Uterus (tissue), 4 donors: ENCODE results near the gene PTPRG. TPM values are rescaled to one million over a fixed set of nuclear protein-coding genes. Genes with fewer than 3 reads are reported as not detected.

Experiments used
- DNase-seq, 2 donors: peaks; one replicate each; pipeline ENCODE4 v3.0.0-alpha.2; 2019 to 2020
- H3K27ac ChIP-seq, 2 donors: fragments of 200-600 bp; sonication (generic); 1 replicate in 1 of 2; 2 replicates in 1 of 2; pipeline ENCODE4 v1.5.1; 2016 to 2018
- H3K27me3 ChIP-seq, 2 donors: fragments of 200-600 bp; sonication (generic); one replicate each; pipeline ENCODE4 v1.5.1; 2018 to 2019; ENCODE audit warnings: control low read depth in 1 of 2
- H3K36me3 ChIP-seq, 2 donors: fragments of 200-600 bp; sonication (generic); one replicate each; pipeline ENCODE4 v1.5.1; 2019; ENCODE audit warnings: control low read depth in 1 of 2
- H3K4me1 ChIP-seq, 2 donors: fragments of 200-600 bp; sonication (generic); one replicate each; pipeline ENCODE4 v1.5.1; 2018 to 2019; ENCODE audit warnings: control low read depth in 1 of 2
- H3K4me3 ChIP-seq, 2 donors: fragments of 200-600 bp; sonication (generic); 1 replicate in 1 of 2; 2 replicates in 1 of 2; pipeline ENCODE4 v1.5.1; 2018 to 2019; ENCODE audit warnings: mild to moderate bottlenecking in 1 of 2
- H3K9me3 ChIP-seq, 2 donors: fragments of 200-600 bp; sonication (generic); one replicate each; pipeline ENCODE4 v1.5.1; 2019; ENCODE audit warnings: control low read depth in 1 of 2
- POLR2A ChIP-seq, 2 donors: fragments of 450-650 bp; IDR thresholded peaks; one replicate each; pipeline ENCODE4 v1.6.1; 2016; ENCODE audit warnings: antibody characterized with exemption in 2 of 2, mild to moderate bottlenecking in 1 of 2, moderate library complexity in 1 of 2
- intact Hi-C: fragments of 100-400 bp; cut with DNase I; formaldehyde crosslinking; loops from one replicate; pipeline ENCODE4 v1.15.1; 2023; ENCODE audit warnings: low total_unique reads
- total RNA-seq, 4 donors: library from RNA; depleted of rRNA in 3 of 4; stranded (reverse); fragments of >200 nt in 3 of 4; gene quantifications; one replicate each; pipeline versions ENCODE4 v1.1.0 to v1.2.4, GENCODE V29; 2014 to 2023
- TF ChIP-seq, protein P1 (sequence below), 4 experiments: fragments of 200-600 bp in 2 of 4; fragments of 450-650 bp in 2 of 4; sonication (generic) in 2 of 4; IDR thresholded peaks; one replicate each; pipeline ENCODE4 v1.5.1; 2016 to 2019; ENCODE audit warnings: antibody characterized with exemption in 4 of 4, mild to moderate bottlenecking in 2 of 4, moderate library complexity in 1 of 4
- donor health status: DM: yes; HTN: yes; CAD: no.

PTPRG gene
- total RNA-seq, 4 donors from 2014 or later, result 43.5 to 136 (median 62.6) TPM

DNA sequence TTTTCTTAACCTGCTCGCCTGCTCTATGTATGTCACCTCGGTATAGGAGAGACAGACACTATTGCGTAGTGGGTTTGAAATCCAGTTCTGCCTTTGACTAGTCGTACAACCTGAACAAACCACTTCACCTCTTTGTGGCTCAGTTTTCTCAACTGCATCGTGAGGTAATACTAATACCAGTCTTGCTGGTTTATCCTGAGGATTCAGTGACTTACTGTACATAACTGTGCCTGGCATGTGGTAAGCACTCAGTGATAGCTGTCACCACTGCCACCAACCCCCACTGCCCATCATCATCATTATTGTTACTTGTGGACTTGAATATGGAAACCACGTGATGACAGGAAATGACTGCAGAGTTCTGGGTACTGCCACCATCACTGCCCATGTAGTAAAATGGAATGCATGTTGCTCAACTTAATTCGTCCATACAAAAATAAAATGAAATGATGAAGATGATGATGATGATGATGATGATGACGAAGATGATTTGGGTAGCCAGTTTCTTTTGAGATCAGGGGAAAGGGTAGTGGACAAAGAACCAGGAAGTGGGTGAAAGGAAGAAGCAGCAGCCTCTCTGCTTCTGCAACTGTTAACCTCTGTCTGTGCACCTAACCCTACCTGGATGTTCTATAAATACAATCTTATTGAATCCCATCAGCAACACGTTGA is 583.9 kb downstream of the PTPRG start:
- intact Hi-C loops, result no loop called here
- no peak overlapping the region for H3K4me3 ChIP-seq
- H3K9me3 ChIP-seq, result no peaks in the 10 kb centered on the region
- H3K4me1 ChIP-seq, result no peaks in the 10 kb centered on the region
- TF ChIP-seq, protein P1, sequence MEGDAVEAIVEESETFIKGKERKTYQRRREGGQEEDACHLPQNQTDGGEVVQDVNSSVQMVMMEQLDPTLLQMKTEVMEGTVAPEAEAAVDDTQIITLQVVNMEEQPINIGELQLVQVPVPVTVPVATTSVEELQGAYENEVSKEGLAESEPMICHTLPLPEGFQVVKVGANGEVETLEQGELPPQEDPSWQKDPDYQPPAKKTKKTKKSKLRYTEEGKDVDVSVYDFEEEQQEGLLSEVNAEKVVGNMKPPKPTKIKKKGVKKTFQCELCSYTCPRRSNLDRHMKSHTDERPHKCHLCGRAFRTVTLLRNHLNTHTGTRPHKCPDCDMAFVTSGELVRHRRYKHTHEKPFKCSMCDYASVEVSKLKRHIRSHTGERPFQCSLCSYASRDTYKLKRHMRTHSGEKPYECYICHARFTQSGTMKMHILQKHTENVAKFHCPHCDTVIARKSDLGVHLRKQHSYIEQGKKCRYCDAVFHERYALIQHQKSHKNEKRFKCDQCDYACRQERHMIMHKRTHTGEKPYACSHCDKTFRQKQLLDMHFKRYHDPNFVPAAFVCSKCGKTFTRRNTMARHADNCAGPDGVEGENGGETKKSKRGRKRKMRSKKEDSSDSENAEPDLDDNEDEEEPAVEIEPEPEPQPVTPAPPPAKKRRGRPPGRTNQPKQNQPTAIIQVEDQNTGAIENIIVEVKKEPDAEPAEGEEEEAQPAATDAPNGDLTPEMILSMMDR (IDR thresholded peaks at IDR 0.05), result no peak
- no peak for TF ChIP-seq POLR2A (IDR thresholded peaks at IDR 0.05)
- no peak for DNase-seq
- H3K36me3 ChIP-seq, result no peaks in the 10 kb centered on the region
- no peaks in the 10 kb centered on the region for H3K27me3 ChIP-seq
- H3K27ac ChIP-seq, result peak overlapping the region in 1 of 2 donors; percentile 35

DNA sequence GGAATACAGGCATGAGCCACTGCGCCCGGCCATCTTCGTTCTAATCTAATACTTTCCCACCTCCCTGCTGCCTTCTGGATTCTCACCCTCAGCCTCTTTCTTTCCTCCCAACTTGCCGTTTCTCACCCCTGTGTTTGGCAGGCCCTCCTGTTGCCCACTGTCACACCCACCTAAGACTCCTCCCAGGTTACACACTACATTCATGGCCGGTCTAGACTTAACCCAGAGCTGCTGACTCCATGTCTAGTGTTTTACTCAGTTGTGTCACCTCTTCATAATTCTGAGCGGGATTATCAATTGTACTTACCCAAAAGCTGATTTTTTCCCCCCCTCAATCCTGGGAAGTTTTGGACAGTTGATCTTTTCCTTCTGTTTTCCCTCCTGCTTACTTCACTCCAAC is 588.2 kb downstream of the PTPRG start:
- Histone ChIP-seq H3K4me3 (no peak overlapping the region), H3K36me3 (no peaks in the 10 kb centered on the region), H3K27ac (no peak overlapping the region), H3K4me1 (no peaks in the 10 kb centered on the region), H3K27me3 (no peaks in the 10 kb centered on the region), H3K9me3 (no peaks in the 10 kb centered on the region)
- TF ChIP-seq, protein P1 (IDR thresholded peaks at IDR 0.05), result no peak
- TF ChIP-seq POLR2A (IDR thresholded peaks at IDR 0.05), result no peak
- DNase-seq, result no peak
- intact Hi-C loops, result no loop called here

DNA sequence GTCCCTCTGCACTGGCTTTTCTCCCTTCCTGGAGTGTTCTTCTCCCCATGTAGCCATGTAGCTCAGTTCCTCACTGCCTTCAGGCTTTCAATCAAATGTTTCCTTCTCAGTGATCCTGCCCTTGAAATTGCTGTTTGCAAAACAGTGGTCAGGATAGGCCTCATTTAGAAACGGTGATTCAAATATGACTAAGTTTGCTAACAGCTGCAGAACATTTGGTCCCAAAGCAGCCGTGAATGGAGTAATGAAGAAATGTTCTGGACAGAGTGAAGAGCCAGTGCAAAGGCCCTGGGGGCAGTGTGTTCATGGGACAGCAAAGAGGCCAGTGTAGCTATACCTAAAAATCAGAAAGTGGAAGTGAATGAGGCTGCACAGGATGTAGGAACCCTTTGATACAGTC is 588.6 kb downstream of the PTPRG start:
- H3K36me3 ChIP-seq, result no peaks in the 10 kb centered on the region
- H3K27me3 ChIP-seq, result no peaks in the 10 kb centered on the region
- H3K9me3 ChIP-seq, result no peaks in the 10 kb centered on the region
- DNase-seq, result no peak
- no peak overlapping the region for H3K27ac ChIP-seq
- TF ChIP-seq, protein P1 (IDR thresholded peaks at IDR 0.05), result no peak
- TF ChIP-seq POLR2A (IDR thresholded peaks at IDR 0.05), result no peak
- H3K4me3 ChIP-seq, result no peak overlapping the region
- no peaks in the 10 kb centered on the region for H3K4me1 ChIP-seq
- intact Hi-C loops, result no loop called here

DNA sequence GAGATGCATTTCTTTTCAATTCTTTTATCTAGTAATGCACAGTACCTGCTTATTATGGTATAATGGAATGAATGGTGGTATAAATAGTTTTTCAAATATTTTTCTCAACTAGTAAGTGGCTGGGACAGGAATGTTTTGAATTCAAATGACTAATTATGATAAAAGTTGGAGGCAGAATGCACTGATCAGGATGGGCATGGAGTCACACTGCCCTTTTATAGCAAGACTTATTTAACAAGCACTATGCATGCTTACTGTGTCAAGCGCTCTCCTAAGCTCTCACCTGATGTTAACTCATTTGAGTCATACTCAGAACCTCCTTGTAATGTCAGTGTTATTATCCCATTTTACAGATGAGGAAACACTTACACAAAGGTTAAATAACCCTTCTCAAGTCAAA is 590.2 kb downstream of the PTPRG start:
- intact Hi-C loops, result no loop called here
- Histone ChIP-seq H3K4me3 (no peak overlapping the region), H3K27me3 (no peaks in the 10 kb centered on the region), H3K4me1 (no peaks in the 10 kb centered on the region), H3K36me3 (no peaks in the 10 kb centered on the region), H3K27ac (no peak overlapping the region), H3K9me3 (no peaks in the 10 kb centered on the region)
- no peak for DNase-seq
- TF ChIP-seq, protein P1 (IDR thresholded peaks at IDR 0.05), result no peak
- no peak for TF ChIP-seq POLR2A (IDR thresholded peaks at IDR 0.05)

DNA sequence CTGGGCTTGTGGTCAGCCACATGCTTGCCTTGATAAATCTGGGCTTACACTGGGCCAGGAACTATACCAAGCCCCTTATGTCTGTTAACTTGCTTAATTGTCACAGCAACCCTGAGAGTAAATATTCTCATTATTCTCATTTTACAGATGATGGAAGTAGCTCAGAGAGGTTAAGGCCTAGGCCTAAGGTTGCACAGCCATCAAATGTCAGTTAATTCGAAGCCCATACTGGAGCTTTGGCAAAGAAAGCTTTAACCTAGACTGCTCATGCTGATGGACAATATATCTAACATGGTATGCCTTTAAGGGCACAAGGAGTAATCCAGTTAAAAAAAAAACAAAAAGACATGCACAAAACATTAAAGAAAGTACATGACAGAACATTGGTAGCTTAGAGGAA is 591.9 kb downstream of the PTPRG start:
- intact Hi-C loops, result no loop called here
- Histone ChIP-seq H3K27me3 (no peaks in the 10 kb centered on the region), H3K4me3 (no peak overlapping the region), H3K27ac (no peak overlapping the region), H3K9me3 (no peaks in the 10 kb centered on the region), H3K36me3 (no peaks in the 10 kb centered on the region), H3K4me1 (no peaks in the 10 kb centered on the region)
- TF ChIP-seq, protein P1 (IDR thresholded peaks at IDR 0.05), result no peak
- TF ChIP-seq POLR2A (IDR thresholded peaks at IDR 0.05), result no peak
- DNase-seq, result no peak
